GM10847 (cell line): ENCODE measurements around the gene PLAAT3.

Source experiments
- POLR2A ChIP-seq: IDR thresholded peaks from 2 replicates; pipeline ENCODE4 v1.6.1; 2011; ENCODE audit not compliant: insufficient read length; ENCODE audit errors: extremely low read depth

Gene PLAAT3

GRCh38 chr11:63614136-63614671 lies at the start of gene PLAAT3:
PLAAT3 (minus strand) TSS chr11:63614433; CDS start chr11:63614014, 419 bp downstream.
- TF ChIP-seq POLR2A = no peak

- no peak for TF ChIP-seq POLR2A
Observed at GRCh38 chr11:63663809-63664208, 49.6 kb upstream of the PLAAT3 start.

GRCh38 chr11:63660972-63661371 lies 46.7 kb upstream of the PLAAT3 start:
- no peak for TF ChIP-seq POLR2A

GRCh38 chr11:63652671-63653070 lies 38.4 kb upstream of the PLAAT3 start:
- TF ChIP-seq POLR2A = no peak

GRCh38 chr11:63643205-63643604 lies 29.0 kb upstream of the PLAAT3 start:
- TF ChIP-seq POLR2A = no peak

- TF ChIP-seq POLR2A = no peak
Observed at GRCh38 chr11:63641727-63642126, 27.5 kb upstream of the PLAAT3 start.

GRCh38 chr11:63639199-63639832 lies 25.1 kb upstream of the PLAAT3 start:
- no peak for TF ChIP-seq POLR2A

- no peak for TF ChIP-seq POLR2A
Observed at GRCh38 chr11:63635762-63636465, 21.7 kb upstream of the PLAAT3 start.

- no peak for TF ChIP-seq POLR2A
Observed at GRCh38 chr11:63629426-63629825, 15.2 kb upstream of the PLAAT3 start.

- no peak for TF ChIP-seq POLR2A
Observed at GRCh38 chr11:63623513-63624140, 9.4 kb upstream of the PLAAT3 start.

- TF ChIP-seq POLR2A = no peak
Observed at GRCh38 chr11:63622323-63622722, 8.1 kb upstream of the PLAAT3 start.

GRCh38 chr11:63621071-63621470 lies 6.8 kb upstream of the PLAAT3 start:
- no peak for TF ChIP-seq POLR2A

- TF ChIP-seq POLR2A = no peak
Observed at GRCh38 chr11:63619967-63620366, 5.7 kb upstream of the PLAAT3 start.

GRCh38 chr11:63616953-63617352 lies 2.7 kb upstream of the PLAAT3 start:
- no peak for TF ChIP-seq POLR2A

GRCh38 chr11:63613517-63614135 lies 607 bp downstream of the PLAAT3 start:
- no peak for TF ChIP-seq POLR2A

- no peak for TF ChIP-seq POLR2A
Observed at GRCh38 chr11:63612181-63612580, 2.1 kb downstream of the PLAAT3 start.
